NCI-H2196 (cell line): ENCODE data around the gene ZNF768.
"Not testable (repeated sequence)": the region's sequence is repeated elsewhere in the genome, so short reads cannot be mapped to it uniquely, and the experiment has no call there.

Experiments
- DNase-seq: peaks from one replicate; lab custom pipeline; 2025; ENCODE audit not compliant: unreplicated experiment; lab: John Stamatoyannopoulos, UW

ZNF768 gene

DNA sequence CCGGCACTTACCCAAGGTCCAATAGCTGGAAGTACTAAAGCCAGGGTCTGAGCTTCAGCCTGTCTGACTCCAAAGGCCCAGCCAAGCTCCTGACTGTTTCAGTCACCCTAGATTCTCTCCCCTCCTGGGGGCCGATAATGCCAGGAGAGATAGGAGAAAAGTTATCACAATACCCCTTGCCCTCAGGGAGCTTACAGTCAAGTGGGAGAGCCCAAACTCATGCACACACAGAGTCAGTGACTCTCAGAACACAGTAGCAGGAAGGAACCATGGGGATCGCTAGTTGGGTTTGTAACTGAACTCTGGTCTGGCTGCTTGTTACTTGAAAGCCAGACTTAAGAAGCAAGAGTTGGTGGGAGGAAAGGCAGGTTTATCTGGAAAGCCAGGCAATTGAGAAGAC lies 14.9 kb downstream of the ZNF768 start:
- no peak for DNase-seq

DNA sequence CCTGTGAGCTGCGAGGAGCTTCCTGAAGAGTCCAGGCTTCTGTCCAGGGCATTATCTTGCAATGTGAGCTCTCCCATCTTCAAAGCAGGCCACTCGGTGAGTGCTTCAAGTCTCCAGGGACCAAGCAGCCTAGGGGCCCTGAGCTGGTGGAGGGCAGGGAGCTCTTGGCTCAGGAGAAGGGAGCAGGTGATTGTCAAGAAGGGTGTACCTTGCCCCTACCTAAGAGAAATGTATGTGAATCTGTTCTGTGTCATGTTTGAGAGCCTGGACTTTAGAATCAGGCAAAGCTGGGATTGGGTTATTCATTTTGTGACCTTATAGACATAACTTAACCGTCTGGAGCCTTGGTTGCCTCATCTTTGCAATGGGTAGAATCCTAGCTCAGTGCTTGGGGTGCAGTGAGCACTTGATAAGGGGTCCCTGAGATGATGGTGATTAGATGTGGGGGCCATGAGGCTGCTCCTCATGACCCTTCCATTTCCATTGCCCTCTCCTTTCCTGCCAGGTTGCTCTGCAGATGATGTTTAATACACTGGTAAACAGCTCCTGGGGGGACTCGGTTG lies 15.9 kb downstream of the ZNF768 start:
- DNase-seq = no peak

DNA sequence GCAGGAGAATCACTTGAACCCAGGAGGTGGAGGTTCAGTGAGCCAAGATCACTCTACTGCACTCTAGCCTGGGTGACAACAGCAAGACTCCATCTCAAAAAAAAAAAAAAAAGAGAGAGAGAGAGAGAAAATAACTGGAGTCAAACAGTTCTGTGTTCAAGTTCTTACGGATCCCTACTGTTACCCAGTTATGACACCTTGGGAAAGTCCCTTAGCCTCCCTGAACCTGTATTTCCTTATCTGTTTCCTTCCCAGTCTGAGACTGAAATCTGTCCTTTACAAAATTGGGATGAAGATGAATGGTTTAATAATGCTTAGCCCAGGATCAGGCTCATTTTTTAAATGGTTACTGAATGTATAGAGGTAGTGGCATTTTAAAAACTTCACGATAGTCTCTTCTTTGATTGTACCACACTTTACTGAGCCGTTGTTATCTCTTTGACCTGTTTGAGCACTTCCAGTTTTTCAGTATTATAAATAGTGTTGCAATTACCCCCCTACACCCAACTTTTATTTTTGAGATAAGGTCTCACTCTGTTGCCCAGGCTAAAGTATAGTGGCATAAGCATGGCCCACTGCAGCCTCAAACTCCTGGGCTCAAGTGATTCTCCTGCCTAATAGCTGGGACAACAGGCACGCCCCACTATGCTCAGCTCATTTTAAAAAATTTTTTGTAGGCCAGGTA lies 17.1 kb downstream of the ZNF768 start:
- DNase-seq = no peak

DNA sequence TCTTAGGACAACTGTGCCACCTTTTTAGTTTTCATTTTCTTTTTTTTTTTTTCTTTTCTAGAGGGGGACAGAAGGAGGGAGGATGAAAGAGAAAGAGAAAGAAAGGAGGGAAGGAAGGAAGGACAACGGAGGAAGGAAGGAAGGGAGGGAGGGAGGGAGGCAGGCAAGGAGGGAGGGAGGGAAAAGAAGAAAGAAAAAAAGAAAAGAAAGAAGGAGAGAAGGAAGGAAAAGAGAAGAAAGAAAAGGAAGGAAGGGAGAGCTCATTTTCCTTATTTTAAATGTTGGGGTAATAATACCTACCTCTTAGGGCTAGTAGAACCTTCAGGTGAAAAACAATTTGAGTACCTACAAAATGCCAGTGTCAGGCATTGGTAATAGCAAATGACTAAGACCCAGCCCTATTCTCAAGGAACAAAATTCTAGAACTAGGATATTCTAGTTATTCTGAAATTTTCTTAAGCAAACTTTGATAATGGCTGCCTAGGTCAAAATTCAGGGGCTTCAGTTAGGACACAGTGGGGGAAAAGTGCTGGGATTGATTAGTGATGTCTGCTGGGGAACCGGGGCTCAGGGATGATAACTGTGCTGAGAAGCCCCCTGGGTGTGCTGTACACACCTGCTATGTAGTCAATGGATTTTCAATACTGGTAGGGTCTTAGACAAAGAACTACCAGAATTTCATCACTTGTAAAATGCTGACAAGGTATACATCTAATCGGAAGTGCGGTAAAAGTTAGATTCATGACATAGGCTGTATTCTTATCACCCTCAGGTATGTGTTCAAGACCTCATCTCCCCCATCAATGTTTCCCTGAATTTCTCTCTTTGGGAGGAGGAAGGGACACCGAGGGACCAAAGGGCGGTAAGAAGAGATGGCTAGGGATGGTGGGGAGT lies 22.7 kb downstream of the ZNF768 start:
- no peak for DNase-seq

DNA sequence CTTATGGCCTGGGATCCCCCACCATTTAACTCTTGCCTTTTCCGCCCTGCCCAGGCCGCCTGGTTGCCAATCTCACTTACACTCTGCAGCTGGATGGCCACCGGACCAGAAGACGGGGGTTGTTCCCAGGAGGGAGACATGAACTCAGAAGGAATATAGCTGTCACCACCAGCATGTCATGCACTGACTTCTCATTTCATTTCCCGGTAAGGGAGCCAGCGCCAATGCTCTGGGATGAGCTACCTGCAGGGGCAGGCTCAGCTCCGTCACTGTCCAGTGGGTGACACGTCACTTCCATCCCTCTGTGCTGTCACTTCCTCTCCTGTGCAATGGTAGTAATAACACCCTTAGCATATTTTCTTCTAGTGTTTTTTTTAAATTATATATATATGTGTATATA lies 27.1 kb downstream of the ZNF768 start:
- no peak for DNase-seq

DNA sequence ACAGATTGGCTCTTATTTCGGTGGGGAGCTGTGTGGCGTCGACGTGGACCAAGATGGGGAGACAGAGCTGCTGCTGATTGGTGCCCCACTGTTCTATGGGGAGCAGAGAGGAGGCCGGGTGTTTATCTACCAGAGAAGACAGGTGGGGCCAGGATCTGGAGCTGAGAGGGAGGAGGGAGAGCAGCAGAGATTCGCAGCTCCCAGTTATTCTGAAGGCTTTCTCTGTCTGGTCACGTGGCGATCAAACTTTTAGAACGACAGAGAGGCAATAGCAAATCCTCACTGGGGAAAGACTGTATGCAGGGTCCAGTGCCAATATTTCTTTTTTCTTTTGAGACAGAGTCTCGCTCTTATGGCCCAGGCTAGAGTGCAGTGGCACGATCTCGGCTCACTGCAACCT lies 31.7 kb downstream of the ZNF768 start:
- no peak for DNase-seq

DNA sequence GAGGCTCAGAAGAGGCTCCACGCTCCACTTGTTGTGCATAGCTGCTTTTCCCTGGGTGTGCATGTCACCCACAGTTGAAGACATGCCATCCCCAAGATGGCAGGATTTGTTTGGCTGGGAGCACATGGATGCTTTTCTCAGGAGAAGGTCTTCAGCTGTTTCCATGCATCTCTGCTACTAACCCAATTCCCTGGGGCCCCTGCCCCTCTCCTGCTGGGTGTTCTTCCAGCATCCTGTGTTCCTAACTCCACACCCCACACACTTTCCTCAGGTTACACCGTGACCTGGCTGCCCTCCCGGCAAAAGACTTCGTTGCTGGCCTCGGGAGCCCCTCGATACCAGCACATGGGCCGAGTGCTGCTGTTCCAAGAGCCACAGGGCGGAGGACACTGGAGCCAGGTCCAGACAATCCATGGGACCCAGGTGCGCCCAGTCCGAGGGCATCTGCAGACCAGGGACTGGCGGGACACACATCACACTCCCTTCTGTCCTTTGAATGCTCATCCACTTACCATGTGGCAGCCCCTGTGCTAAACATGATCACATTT lies 32.4 kb downstream of the ZNF768 start:
- no peak for DNase-seq

DNA sequence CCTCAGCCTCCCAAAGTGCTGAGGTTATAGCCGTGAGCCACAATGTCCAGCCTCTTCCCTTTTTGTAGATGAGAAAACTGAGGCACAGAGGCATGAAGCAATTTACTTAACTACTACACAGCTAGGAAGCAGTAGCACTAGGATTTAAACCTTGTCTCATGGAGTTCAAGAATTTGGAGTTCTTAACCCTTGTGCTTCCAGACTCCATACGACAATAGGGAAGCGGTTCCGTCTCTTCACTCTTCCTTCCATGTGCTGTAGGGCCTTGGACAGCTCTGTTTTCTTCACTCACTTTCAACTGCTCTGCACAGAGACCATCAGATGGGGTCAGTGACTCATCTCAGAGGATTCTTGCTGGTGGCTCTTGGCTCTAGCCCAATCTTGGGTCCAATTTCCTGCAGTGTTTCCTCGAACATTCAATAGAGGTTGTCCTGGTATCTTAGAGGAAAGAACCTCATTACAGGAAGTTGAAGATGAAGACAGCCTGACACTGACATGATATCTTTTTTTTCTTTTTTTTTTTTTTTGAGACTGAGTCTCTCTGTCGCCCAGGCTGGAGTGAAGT lies 34.5 kb downstream of the ZNF768 start:
- DNase-seq = peak; percentile 38

DNA sequence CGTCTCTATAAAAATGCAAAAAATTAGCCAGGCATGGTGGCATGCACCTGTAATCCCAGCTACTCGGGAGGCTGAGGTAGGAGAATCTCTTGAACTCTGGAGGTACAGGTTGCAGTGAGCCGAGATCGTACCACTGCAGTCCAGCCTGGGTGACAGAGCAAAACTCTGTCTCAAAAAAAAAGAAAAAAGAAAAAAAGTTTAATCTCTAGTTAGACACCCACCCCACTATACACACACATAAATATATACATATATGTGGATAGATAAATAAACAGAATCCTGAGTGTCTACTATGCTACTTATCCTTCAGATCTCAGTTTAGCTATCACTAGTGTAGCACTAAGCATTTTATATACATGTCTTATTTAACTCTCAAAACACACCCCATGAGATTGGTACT lies 35.1 kb downstream of the ZNF768 start:
- DNase-seq = no peak

DNA sequence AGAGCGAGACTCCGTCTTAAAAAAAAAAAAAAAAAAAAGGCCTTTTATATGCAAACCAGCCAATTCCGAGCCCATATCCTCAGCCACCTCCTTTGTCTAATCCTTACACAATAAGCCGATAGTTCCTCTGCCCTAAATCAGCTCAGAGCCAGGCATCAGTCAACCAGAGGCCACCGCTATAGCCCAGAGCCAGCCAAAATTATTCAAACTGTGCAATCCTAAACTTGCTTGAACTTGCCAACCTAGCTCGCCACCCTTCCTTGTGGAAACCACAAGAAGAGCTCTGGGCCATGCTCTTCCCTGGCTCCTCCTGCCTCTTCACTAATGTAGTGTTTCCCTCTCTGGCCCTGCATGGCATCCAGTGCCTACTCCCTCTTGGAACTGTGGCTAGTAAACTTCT lies 36.2 kb downstream of the ZNF768 start:
- DNase-seq = no peak

DNA sequence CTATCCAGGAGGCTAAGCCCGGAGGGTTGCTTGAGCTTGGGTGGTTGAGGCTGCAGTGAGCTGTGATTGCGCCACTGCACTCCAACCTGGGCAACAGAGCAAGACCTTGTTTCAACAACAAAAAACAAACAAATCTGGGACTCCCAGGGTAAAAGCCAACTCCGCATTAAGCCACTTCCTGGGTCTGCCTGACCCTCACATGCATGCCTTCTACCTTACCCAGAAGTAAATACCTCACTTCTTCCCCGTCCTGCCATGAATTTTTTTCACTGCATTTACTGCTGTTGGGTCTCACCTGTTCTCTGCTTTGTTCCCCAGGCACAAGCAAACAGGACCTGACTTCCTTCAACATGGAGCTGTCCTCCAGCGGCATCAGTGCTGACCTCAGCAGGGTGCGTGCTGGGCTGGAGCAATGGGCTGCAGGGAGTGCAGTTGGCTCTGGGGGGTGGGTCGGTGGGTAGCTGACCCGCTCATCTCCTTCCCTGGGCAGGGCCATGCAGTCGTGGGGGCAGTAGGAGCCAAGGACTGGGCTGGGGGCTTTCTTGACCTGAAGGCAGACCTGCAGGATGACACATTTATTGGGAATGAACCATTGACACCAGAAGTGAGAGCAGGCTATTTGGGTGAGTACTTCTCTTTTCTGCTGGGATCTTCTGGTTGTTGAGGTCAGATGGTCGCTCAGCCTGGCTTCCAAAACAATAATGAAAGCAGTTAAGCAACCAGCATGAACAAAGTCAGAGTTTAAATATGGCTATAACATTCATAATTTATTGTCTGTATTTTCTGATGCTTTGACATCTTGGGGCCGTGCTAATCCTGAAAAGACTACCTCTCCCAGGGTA lies 37.4 kb downstream of the ZNF768 start:
- no peak for DNase-seq

DNA sequence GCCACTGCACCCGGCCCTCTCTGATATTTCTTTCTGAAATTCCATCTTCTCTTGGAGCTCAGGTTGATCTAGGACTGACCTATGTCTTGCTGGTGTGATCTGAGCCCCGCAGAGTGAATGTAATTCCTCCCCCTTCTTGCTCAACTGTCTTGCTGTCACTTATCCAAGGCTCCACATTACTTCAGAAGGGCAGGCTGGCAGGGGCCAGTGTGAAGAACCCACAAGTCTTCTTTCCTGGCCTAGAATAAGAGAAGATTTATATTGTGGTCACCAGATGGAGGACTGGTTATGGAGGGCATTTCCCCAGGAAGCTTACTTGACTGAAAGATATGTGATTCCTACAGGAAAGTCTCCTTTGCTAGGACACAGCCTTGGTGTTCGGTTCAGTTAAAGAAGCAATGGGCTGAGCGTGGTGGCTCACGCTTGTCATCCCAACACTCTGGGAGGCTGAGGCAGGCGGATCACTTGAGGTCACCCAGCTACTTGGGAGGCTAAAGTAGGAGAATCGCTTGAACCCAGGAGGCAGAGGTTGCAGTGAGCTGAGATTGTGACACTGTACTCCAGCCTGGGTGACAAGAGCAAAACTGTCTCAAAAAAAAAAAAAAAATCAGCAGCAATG lies 40.4 kb downstream of the ZNF768 start:
- DNase-seq = no peak

DNA sequence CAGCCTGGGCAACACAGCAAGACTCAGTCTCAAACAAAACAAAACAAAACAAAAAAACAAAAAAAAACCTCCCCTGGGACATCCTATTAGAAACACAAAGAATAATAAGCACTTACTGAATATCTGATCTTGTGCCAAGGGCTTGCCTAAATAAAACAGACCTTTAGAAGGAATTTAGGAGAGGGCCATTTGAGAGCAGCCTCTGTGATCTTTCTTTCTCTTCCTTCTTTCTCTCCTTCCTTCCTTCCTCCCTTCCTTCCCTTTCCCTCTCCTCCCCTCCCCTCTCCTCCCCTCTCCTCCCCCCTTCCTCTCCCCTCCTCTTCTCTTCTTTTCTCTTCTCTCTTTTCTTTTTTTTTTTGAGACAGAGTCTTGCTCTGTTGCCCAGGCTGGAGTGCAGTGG lies 41.5 kb downstream of the ZNF768 start:
- no peak for DNase-seq

DNA sequence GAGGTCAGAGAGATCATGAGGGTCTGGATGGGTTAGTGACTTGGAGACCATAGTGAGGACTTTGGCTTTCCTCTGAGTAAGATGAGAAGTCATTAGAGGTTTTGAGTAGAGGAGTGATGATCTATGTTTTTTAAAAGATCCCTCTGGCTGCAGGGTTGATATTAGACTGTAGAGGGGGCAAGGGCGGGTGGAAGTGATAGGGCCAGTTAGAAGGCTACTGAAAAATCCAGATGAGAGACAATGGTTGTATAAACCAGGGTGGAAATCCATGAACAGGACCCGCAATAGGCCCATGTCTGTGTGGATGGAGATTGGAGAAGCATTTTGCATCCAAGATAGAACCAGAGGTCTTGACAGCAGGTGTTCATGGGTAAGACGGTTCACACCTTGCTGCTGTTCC lies 44.0 kb downstream of the ZNF768 start:
- no peak for DNase-seq

DNA sequence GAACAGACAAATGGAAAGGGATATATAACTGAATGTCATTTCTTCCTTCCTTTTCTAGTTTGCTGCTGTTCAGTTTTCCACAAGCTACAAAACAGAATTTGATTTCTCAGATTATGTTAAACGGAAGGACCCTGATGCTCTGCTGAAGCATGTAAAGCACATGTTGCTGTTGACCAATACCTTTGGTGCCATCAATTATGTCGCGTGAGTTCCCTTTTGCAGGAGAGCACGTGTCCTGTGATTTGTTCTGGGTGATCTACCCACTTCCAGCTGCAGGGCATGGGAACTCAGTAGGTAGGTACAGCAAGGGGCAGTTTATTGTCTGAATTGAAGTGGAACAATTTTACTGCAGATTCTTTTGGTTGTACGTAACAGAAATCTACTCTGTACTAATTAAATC lies 45.0 kb downstream of the ZNF768 start:
- no peak for DNase-seq

DNA sequence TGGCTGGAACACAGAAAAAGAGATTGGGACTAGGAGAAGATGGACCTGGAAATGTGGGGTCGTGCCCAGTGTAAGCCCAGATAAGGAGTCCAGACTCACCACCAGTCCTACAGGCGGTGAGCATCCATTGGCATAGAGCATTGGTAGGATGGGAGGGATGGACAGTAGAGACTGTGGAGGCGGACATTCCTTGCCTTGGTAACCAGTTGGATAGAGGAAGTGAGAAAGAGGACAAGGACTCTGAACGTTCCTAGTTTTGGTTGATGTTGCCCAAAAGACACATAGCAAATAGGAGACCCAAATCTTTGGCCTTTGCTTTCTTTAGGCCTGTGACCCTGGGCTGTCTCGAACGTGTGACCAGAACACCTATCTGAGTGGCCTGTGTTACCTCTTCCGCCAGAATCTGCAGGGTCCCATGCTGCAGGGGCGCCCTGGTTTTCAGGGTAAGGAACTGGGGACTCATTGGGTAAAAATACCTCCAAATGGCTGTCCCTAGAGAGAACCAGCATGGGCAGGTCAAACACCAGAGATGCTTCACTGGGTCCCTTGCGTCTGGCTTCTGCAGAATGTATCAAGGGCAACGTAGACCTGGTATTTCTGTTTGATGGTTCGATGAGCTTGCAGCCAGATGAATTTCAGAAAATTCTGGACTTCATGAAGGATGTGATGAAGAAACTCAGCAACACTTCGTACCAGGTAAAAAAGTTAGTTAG lies 47.4 kb downstream of the ZNF768 start:
- no peak for DNase-seq

DNA sequence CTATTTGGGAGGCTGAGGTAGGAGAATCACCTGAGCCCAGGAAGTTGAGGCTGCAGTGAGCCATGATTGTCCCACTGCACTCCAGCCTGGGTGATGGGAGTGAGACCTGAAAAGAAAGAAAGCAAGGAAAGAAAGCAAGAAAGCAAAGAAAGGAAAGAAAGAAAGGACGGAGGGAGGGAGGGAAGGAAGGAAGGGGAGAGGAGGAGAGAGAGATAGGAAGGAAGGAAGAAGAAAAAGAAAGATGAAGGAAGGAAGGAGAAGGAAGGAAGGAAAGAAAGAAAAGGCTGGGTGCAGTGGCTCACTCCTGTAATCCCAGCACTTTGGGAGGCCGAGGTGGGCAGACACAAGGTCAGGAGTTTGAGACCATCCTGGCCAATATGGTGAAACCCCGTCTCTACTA lies 48.6 kb downstream of the ZNF768 start:
- DNase-seq = not testable (repeated sequence)

DNA sequence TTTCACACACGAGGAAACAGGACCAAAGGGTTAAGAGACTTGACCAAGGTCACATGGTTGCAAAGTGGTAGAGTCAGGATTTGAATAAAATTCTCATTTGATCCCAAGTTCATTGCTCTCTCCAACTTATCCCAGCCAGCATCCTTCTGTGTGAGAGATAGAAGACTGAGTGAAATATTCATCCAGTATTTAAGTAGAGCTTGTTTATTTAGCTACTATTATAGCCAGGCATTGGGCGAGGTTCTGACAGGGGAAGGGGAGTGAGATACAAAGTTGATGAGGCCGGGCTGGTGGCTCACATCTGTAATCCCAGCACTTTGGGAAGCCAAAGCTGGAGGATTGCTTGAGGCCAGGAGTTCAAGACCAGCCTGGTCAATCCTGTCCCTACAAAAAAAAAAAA lies 49.4 kb downstream of the ZNF768 start:
- no peak for DNase-seq

DNA sequence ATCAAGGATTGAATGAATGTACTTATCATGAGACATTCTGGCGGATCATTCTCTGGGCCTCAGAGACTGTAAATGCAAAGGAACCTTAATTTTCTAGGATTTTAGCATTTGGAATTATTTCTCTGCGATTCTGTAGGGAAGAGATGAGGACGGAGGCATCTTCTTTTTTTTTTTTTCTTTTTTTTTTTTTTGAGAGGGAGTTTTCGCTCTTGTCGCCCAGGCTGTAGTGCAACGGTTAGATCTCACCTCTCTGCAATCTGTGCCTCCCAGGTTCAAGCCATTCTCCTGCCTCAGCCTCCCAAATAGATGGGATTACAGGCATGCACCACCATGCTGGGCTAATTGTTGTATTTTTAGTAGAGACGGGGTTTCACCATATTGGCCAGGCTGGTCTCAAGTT lies 51.7 kb downstream of the ZNF768 start:
- no peak for DNase-seq

DNA sequence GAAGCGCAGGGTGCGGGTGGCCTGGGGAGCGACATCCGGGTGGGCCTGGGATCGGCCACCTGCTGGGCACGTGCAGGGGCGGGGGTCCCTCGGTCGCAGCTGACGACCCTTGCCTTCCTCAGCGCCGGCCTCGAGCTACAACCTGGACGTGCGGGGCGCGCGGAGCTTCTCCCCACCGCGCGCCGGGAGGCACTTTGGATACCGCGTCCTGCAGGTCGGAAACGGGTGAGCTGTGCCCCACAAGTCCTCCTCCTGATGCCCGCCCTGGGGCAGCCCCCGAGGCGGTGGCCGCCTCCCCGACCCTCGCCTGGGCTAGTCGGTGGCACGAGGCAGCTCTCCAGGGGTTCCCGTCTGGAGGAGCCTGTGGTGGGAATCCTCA lies 52.3 kb downstream of the ZNF768 start:
- DNase-seq = no peak
